A549 (cell line): ENCODE results near the gene XRCC3. TPM values are rescaled to one million over a fixed set of nuclear protein-coding genes. Genes with fewer than 3 reads are reported as not detected.

Experiments used
- ATAC-seq, 2 experiments: fragments of 200-7000 bp in 1 of 2; fragments of >200 bp in 1 of 2; cut with Nextera tagmentation in 1 of 2; cut with Tn5 transposase in 1 of 2; 3 replicates each; pipeline versions ENCODE4 v1.8.0 to v1.9.1; 2018 to 2020; ENCODE audit warnings: mild to moderate bottlenecking in 1 of 2, moderate library complexity in 1 of 2
- CTCF ChIA-PET: fragments of 300-600 bp; sonication (Branson Sonifier 250); formaldehyde crosslinking; extraction: SDS; loops from one replicate; lab custom pipeline; 2021; ENCODE audit warnings: antibody characterized with exemption, inconsistent platforms; lab: Yijun Ruan, JAX
- POLR2A ChIA-PET: fragments of 350-600 bp; formaldehyde crosslinking; extraction: SDS; loops from one replicate; lab custom pipeline; 2021; ENCODE audit warnings: antibody characterized with exemption, inconsistent platforms; lab: Yijun Ruan, JAX
- DNase-seq, 2 experiments: peaks; one replicate each; pipeline versions ENCODE4 v3.0.0 to v3.0.0-alpha.2; 2011 to 2016; ENCODE audit warnings: low read depth in 1 of 2, low spot score in 1 of 2
- FAIRE-seq: peaks from 2 replicates; lab custom pipeline; 2011; peaks lifted over from hg19 to GRCh38; lab: Jason Lieb, UNC
- H3K27ac ChIP-seq, 2 experiments: fragments of >200 bp; sonication (Bioruptor Twin); formaldehyde crosslinking; 3 replicates each; pipeline ENCODE4 v1.5.1; 2016 to 2017
- H3K4me1 ChIP-seq: fragments of >200 bp; sonication (Bioruptor Twin); formaldehyde crosslinking; 3 replicates; pipeline ENCODE4 v1.6.1; 2016
- H3K4me2 ChIP-seq: fragments of >200 bp; sonication (Bioruptor Twin); formaldehyde crosslinking; 3 replicates; pipeline ENCODE4 v1.6.1; 2016
- H3K4me3 ChIP-seq: fragments of >200 bp; sonication (Bioruptor Twin); formaldehyde crosslinking; 3 replicates; pipeline ENCODE4 v1.5.1; 2016
- H3K9me3 ChIP-seq: fragments of >200 bp; sonication (Bioruptor Twin); formaldehyde crosslinking; 3 replicates; pipeline ENCODE4 v1.6.1; 2016
- BCL3 ChIP-seq: fragments of >200 bp; sonication (Bioruptor Twin); formaldehyde crosslinking; IDR thresholded peaks from 3 replicates; pipeline ENCODE4 v1.6.1; 2016
- CBX2 ChIP-seq: fragments of 200-600 bp; sonication (generic); IDR thresholded peaks from 2 replicates; pipeline ENCODE4 v1.6.1; 2016; ENCODE audit warnings: low read depth, mild to moderate bottlenecking, borderline replicate concordance
- CEBPB ChIP-seq, 2 experiments: fragments of >200 bp in 1 of 2; sonication (Bioruptor Twin) in 1 of 2; formaldehyde crosslinking in 1 of 2; IDR thresholded peaks; 2 replicates each; pipeline ENCODE4 v1.6.1; 2012 to 2016
- CHD2 ChIP-seq: fragments of 150-350 bp; IDR thresholded peaks from 2 replicates; pipeline ENCODE4 v1.6.1; 2014; ENCODE audit warnings: low read length; ENCODE audit not compliant: partially characterized antibody
- E2F6 ChIP-seq: IDR thresholded peaks from 2 replicates; pipeline ENCODE4 v1.6.1; 2012; ENCODE audit warnings: low read depth, borderline replicate concordance
- EP300 ChIP-seq, 2 experiments: fragments of >200 bp; sonication (Bioruptor Twin); formaldehyde crosslinking; IDR thresholded peaks; 2 replicates in 1 of 2; 3 replicates in 1 of 2; pipeline ENCODE4 v1.6.1; 2016 to 2017
- ESRRA ChIP-seq: fragments of 150-350 bp; IDR thresholded peaks from 2 replicates; pipeline ENCODE4 v1.6.1; 2014; ENCODE audit warnings: mild to moderate bottlenecking, low read length, borderline replicate concordance
- FOSB ChIP-seq: fragments of 250-450 bp; sonication (Bioruptor Pico); IDR thresholded peaks from 2 replicates; pipeline ENCODE4 v1.5.0; 2020; ENCODE audit warnings: mild to moderate bottlenecking, moderate library complexity
- GATA3 ChIP-seq: IDR thresholded peaks from 2 replicates; pipeline ENCODE4 v1.6.1; 2012; ENCODE audit warnings: borderline replicate concordance
- HDAC2 ChIP-seq: fragments of 200-600 bp; sonication (generic); IDR thresholded peaks from 2 replicates; pipeline ENCODE4 v1.6.1; 2016
- HEYL ChIP-seq: fragments of 250-450 bp; sonication (Bioruptor Pico); IDR thresholded peaks from 2 replicates; pipeline ENCODE4 v1.8.0; 2021; ENCODE audit warnings: mild to moderate bottlenecking, moderate library complexity
- HMGXB4 ChIP-seq: fragments of 250-450 bp; sonication (Bioruptor Pico); IDR thresholded peaks from 2 replicates; pipeline ENCODE4 v1.5.0; 2021; ENCODE audit warnings: mild to moderate bottlenecking, moderate library complexity, borderline replicate concordance
- HOXA7 ChIP-seq: fragments of 250-450 bp; sonication (Bioruptor Pico); IDR thresholded peaks from 2 replicates; pipeline ENCODE4 v1.5.0; 2020; ENCODE audit warnings: mild to moderate bottlenecking, moderate library complexity
- HOXB5 ChIP-seq: fragments of 250-450 bp; sonication (Bioruptor Pico); IDR thresholded peaks from 2 replicates; pipeline ENCODE4 v1.5.0; 2020; ENCODE audit warnings: mild to moderate bottlenecking, moderate library complexity
- JUN ChIP-seq, 2 experiments: fragments of >200 bp; sonication (Bioruptor Twin); formaldehyde crosslinking; IDR thresholded peaks; 2 replicates in 1 of 2; 3 replicates in 1 of 2; pipeline ENCODE4 v1.6.1; 2016 to 2017
- KDM5A ChIP-seq: fragments of 200-600 bp; sonication (generic); IDR thresholded peaks from 2 replicates; pipeline ENCODE4 v1.6.1; 2016; ENCODE audit warnings: antibody characterized with exemption, mild to moderate bottlenecking
- MAX ChIP-seq: IDR thresholded peaks from 2 replicates; pipeline ENCODE4 v1.6.1; 2012
- NFE2L2 ChIP-seq: fragments of 150-350 bp; conservative IDR thresholded peaks from 2 replicates; pipeline ENCODE4 v1.6.1; 2014; ENCODE audit warnings: low read length
- NPAS2 ChIP-seq: fragments of 250-450 bp; sonication (Bioruptor Pico); IDR thresholded peaks from 2 replicates; pipeline ENCODE4 v1.8.0; 2022; ENCODE audit warnings: mild to moderate bottlenecking, moderate library complexity, borderline replicate concordance
- POLR2AphosphoS2 ChIP-seq: conservative IDR thresholded peaks from 2 replicates; pipeline ENCODE4 v1.6.1; 2012; ENCODE audit warnings: low read length, improper control_type of control experiment, inconsistent platforms
- RCOR1 ChIP-seq: fragments of 150-350 bp; IDR thresholded peaks from 2 replicates; pipeline ENCODE4 v1.6.1; 2014; ENCODE audit warnings: antibody characterized with exemption, low read length, low read depth
- RNF2 ChIP-seq: fragments of 200-600 bp; sonication (generic); IDR thresholded peaks from 2 replicates; pipeline ENCODE4 v1.6.1; 2016; ENCODE audit warnings: low read depth, mild to moderate bottlenecking, antibody characterized with exemption, moderate library complexity, borderline replicate concordance
- USF2 ChIP-seq: fragments of 450-650 bp; IDR thresholded peaks from 2 replicates; pipeline ENCODE4 v1.6.1; 2014; ENCODE audit warnings: antibody characterized with exemption
- ZC3H11A ChIP-seq: fragments of 450-650 bp; IDR thresholded peaks from 2 replicates; pipeline ENCODE4 v1.6.1; 2014; ENCODE audit warnings: antibody characterized with exemption, mild to moderate bottlenecking
- ZFP36 ChIP-seq: fragments of 450-650 bp; IDR thresholded peaks from 2 replicates; pipeline ENCODE4 v1.6.1; 2014; ENCODE audit warnings: borderline replicate concordance; ENCODE audit not compliant: partially characterized antibody
- ZNF302 ChIP-seq: fragments of 250-450 bp; sonication (Bioruptor Pico); IDR thresholded peaks from 2 replicates; pipeline ENCODE4 v1.9.0; 2021; ENCODE audit warnings: inconsistent platforms, mild to moderate bottlenecking, moderate library complexity
- ZSCAN20 ChIP-seq: fragments of 250-450 bp; sonication (Bioruptor Pico); IDR thresholded peaks from 2 replicates; pipeline ENCODE4 v1.8.0; 2022; ENCODE audit warnings: mild to moderate bottlenecking, moderate library complexity
- WGBS: methylation state at CpG from one replicate; pipeline ENCODE4 v1.1.6; 2017; ENCODE audit errors: missing lambda C conversion rate; 5-methylcytosine and 5-hydroxymethylcytosine counted together
- polyA plus RNA-seq, 4 experiments: library from polyadenylated mRNA; depleted of rRNA in 3 of 4; stranded (reverse); fragments of >200 nt; fragmentation: RNase III in 1 of 4; extraction: RNeasy Plus Mini Kit Qiagen cat#74134 plus additional on column Dnase treatment in 1 of 4; gene quantifications; 2 replicates in 3 of 4; 3 replicates in 1 of 4; pipeline ENCODE4 v1.2.3, GENCODE V29; 2011 to 2017

XRCC3 gene
- polyA plus RNA-seq, 2 of the 4 experiments (the other 2 are of a cell fraction), result 23.0 to 28.1 TPM

GRCh38 chr14:103700753-103701490 lies 14.3 kb downstream of the XRCC3 start:
- H3K4me1 ChIP-seq, result no peaks in the 10 kb centered on the region
- no peak for DNase-seq
- TF ChIP-seq NFE2L2, result no peak
- TF ChIP-seq POLR2AphosphoS2, result 0 out of 2 replicates have a peak, but pooled peaks have one; percentile 39
- TF ChIP-seq, all 56 proteins: peak for 1
- Histone ChIP-seq H3K9me3 (no peaks in the 10 kb centered on the region), H3K27ac (no peak overlapping the region), H3K4me3 (no peak overlapping the region), H3K4me2 (no peak overlapping the region)
- POLR2A ChIA-PET, result interaction anchor here (1.3 kb wide), 1 partner anchor 15 kb away, joined by 3 read pairs; the partner anchor contains the start of genes XRCC3 and ZFYVE21
- CTCF ChIA-PET, result interaction anchor here (1.1 kb wide), 1 partner anchor 14 kb away, joined by 3 read pairs; no protein-coding TSS in a partner anchor
- 90% methylated on average over 21 of the region's 21 CpGs for WGBS
- ATAC-seq (no peak; a peak in 1 of 6 replicates), FAIRE-seq (no peak)

- Histone ChIP-seq H3K9me3 (no peaks in the 10 kb centered on the region), H3K4me1 (no peaks in the 10 kb centered on the region), H3K27ac (no peak overlapping the region), H3K4me3 (no peak overlapping the region), H3K4me2 (no peak overlapping the region)
- CTCF ChIA-PET, result interaction anchor here (0.5 to 1.1 kb wide), 4 partner anchors 13 to 126 kb away, joined by 3 read pairs; no protein-coding TSS in a partner anchor
- WGBS, result 84% methylated on average over 20 of the region's 25 CpGs
- POLR2A ChIA-PET, result interaction anchor here (1.3 kb wide), 1 partner anchor 15 kb away, joined by 3 read pairs; the partner anchor contains the start of genes XRCC3 and ZFYVE21
- DNase-seq (no peak), ATAC-seq (peak in 1 of 2 experiments; percentile 8; a peak in 3 of 6 replicates), FAIRE-seq (no peak)
- TF ChIP-seq CBX2 (no peak), NFE2L2 (no peak), ZNF302 (CRISPR knock-in tag) (no peak), HEYL (CRISPR knock-in tag) (no peak), KDM5A (no peak), HDAC2 (no peak), POLR2AphosphoS2 (no peak), BCL3 (no peak), CHD2 (no peak), RNF2 (no peak), NPAS2 (CRISPR knock-in tag) (no peak), JUN (IDR thresholded peaks at IDR 0.05) (no peak), MAX (no peak)
Observed at GRCh38 chr14:103699901-103700752, 15.1 kb downstream of the XRCC3 start.

- Histone ChIP-seq H3K4me3 (no peak overlapping the region), H3K4me2 (no peak overlapping the region), H3K27ac (no peak overlapping the region), H3K4me1 (no peaks in the 10 kb centered on the region), H3K9me3 (no peaks in the 10 kb centered on the region)
- ChIA-PET POLR2A (no interaction called here), CTCF (interaction anchor here (0.6 to 1.5 kb wide), 2 partner anchors 19 to 32 kb away, joined by 3 to 6 read pairs; no protein-coding TSS in a partner anchor)
- no peak for DNase-seq
- 96% methylated on average over 13 of the region's 17 CpGs for WGBS
- no peak for ATAC-seq
- FAIRE-seq, result no peak
- TF ChIP-seq HOXA7 (no peak), NFE2L2 (no peak), RCOR1 (no peak), USF2 (no peak), JUN (IDR thresholded peaks at IDR 0.05) (no peak), HDAC2 (no peak), GATA3 (no peak), ZFP36 (no peak), E2F6 (no peak), ZC3H11A (no peak), FOSB (CRISPR knock-in tag) (no peak), EP300 (IDR thresholded peaks at IDR 0.05) (no peak), HMGXB4 (CRISPR knock-in tag) (no peak), CEBPB (IDR thresholded peaks at IDR 0.05) (no peak), ZSCAN20 (CRISPR knock-in tag) (no peak), POLR2AphosphoS2 (no peak), HOXB5 (CRISPR knock-in tag) (no peak), ESRRA (no peak)
Observed at GRCh38 chr14:103699261-103699661, 16.0 kb downstream of the XRCC3 start.
